B cell (primary cell): Measurements from ENCODE around the gene PIP4K2A. TPM values are rescaled to one million over a fixed set of nuclear protein-coding genes. Genes with fewer than 3 reads are reported as not detected.

Experiments used
- ATAC-seq: fragments of 200-7000 bp; cut with Tn5 transposase; one replicate; pipeline ENCODE4 v1.10.0; 2021; ENCODE audit warnings: low read depth, mild to moderate bottlenecking, moderate number of reproducible peaks, moderate library complexity
- CTCF ChIA-PET: fragments of 350-600 bp; sonication (Branson Sonifier 250); formaldehyde crosslinking; loops from one replicate; lab custom pipeline; 2021; ENCODE audit warnings: antibody characterized with exemption, inconsistent platforms; lab: Charles Lee
- POLR2A ChIA-PET: fragments of 350-600 bp; sonication (Branson Sonifier 250); formaldehyde crosslinking; loops from one replicate; lab custom pipeline; 2021; ENCODE audit warnings: antibody characterized with exemption; lab: Charles Lee
- DNase-seq: peaks from one replicate; pipeline ENCODE4 v3.0.0; 2013
- H2AFZ ChIP-seq: 2 replicates; pipeline ENCODE4 v1.6.1; 2012; ENCODE audit warnings: mild to moderate bottlenecking, low read depth, low read length; ENCODE audit not compliant: insufficient read depth, poor library complexity, severe bottlenecking
- H3K27ac ChIP-seq, 2 donors: 1 replicate in 1 of 2; 2 replicates in 1 of 2; pipeline ENCODE4 v1.5.1; 2012 to 2013; ENCODE audit warnings: low read length in 2 of 2, mild to moderate bottlenecking in 2 of 2, moderate library complexity in 1 of 2
- H3K27me3 ChIP-seq, 4 experiments: fragments of 200-600 bp in 1 of 4; sonication (generic) in 1 of 4; replicated peaks in 1 of 4; 1 replicate in 2 of 4; 2 replicates in 2 of 4; pipeline versions ENCODE4 v1.6.1 to v1.7.0; 2013 to 2016; ENCODE audit warnings: low read length in 3 of 4, mild to moderate bottlenecking in 2 of 4, mixed read lengths in 1 of 4, moderate library complexity in 1 of 4; ENCODE audit not compliant: insufficient read depth in 4 of 4, control insufficient read depth in 3 of 4; ENCODE audit errors: control extremely low read depth in 1 of 4
- H3K36me3 ChIP-seq, 2 experiments: replicated peaks in 1 of 2; 1 replicate in 1 of 2; 2 replicates in 1 of 2; pipeline versions ENCODE4 v1.6.1 to v1.7.1; 2013; ENCODE audit warnings: low read length in 1 of 2; ENCODE audit not compliant: insufficient read depth in 2 of 2, control insufficient read depth in 1 of 2; ENCODE audit errors: control extremely low read depth in 1 of 2, extremely low read depth in 1 of 2
- H3K4me1 ChIP-seq, 2 donors: fragments of 200-600 bp in 1 of 2; sonication (generic) in 1 of 2; 1 replicate in 1 of 2; 2 replicates in 1 of 2; pipeline versions ENCODE4 v1.5.1 to v1.6.1; 2013 to 2017; ENCODE audit warnings: low read length in 2 of 2; ENCODE audit not compliant: control insufficient read depth in 2 of 2, insufficient read depth in 2 of 2
- H3K4me2 ChIP-seq: replicated peaks from 2 replicates; pipeline ENCODE3; 2012; ENCODE audit warnings: mild to moderate bottlenecking, low read depth, low read length; ENCODE audit not compliant: poor library complexity, severe bottlenecking
- H3K4me3 ChIP-seq, 5 experiments: fragments of 200-600 bp in 1 of 5; sonication (generic) in 1 of 5; 1 replicate in 3 of 5; 2 replicates in 2 of 5; pipeline versions ENCODE4 v1.5.1 to v1.7.0; 2011 to 2016; ENCODE audit warnings: low read length in 4 of 5, mild to moderate bottlenecking in 4 of 5, low read depth in 2 of 5, control low read depth in 1 of 5, moderate library complexity in 1 of 5; ENCODE audit not compliant: insufficient read depth in 1 of 5; ENCODE audit errors: control extremely low read depth in 1 of 5, extremely low read depth in 1 of 5
- H3K79me2 ChIP-seq: fragments of 200-600 bp; sonication (generic); one replicate; pipeline ENCODE4 v1.6.0; 2016; ENCODE audit warnings: low read length; ENCODE audit not compliant: control insufficient read depth, insufficient read depth
- H3K9ac ChIP-seq: fragments of 200-600 bp; sonication (generic); 2 replicates; pipeline ENCODE4 v1.6.1; 2017; ENCODE audit warnings: mild to moderate bottlenecking, low read length, moderate library complexity
- H3K9me3 ChIP-seq, 3 donors: one replicate each; pipeline versions ENCODE4 v1.6.1 to v1.7.1; 2013; ENCODE audit warnings: low read length in 2 of 3; ENCODE audit not compliant: control insufficient read depth in 2 of 3, insufficient read depth in 1 of 3; ENCODE audit errors: control extremely low read depth in 1 of 3
- H4K20me1 ChIP-seq: 2 replicates; pipeline ENCODE4 v1.6.0; 2012; ENCODE audit warnings: mild to moderate bottlenecking, low read length; ENCODE audit not compliant: insufficient read depth, control insufficient read depth, poor library complexity, severe bottlenecking
- H3K27ac Mint-ChIP-seq: one replicate; pipeline ENCODE4 v1.8.0; 2021; ENCODE audit warnings: mixed read lengths
- H3K27me3 Mint-ChIP-seq: one replicate; pipeline ENCODE4 v1.8.0; 2021; ENCODE audit warnings: mixed read lengths
- H3K4me1 Mint-ChIP-seq: one replicate; pipeline ENCODE4 v1.8.0; 2021; ENCODE audit warnings: mixed read lengths
- H3K4me3 Mint-ChIP-seq: one replicate; pipeline ENCODE4 v1.8.0; 2021; ENCODE audit warnings: mixed read lengths
- H3K9me3 Mint-ChIP-seq: one replicate; pipeline ENCODE4 v1.8.0; 2022; ENCODE audit warnings: mixed read lengths; ENCODE audit not compliant: insufficient read depth
- CTCF ChIP-seq: fragments of 200-600 bp; IDR thresholded peaks from one replicate; pipeline ENCODE4 v1.8.0; 2022; ENCODE audit warnings: antibody characterized with exemption, mild to moderate bottlenecking
- EZH2 ChIP-seq: IDR thresholded peaks from 2 replicates; pipeline ENCODE4 v1.6.1; 2012; ENCODE audit warnings: borderline replicate concordance, low read depth, mild to moderate bottlenecking, moderate library complexity, low read length; ENCODE audit not compliant: insufficient read depth, poor library complexity, severe bottlenecking
- WGBS: methylation state at CpG from one replicate; pipeline ENCODE4 v1.1.5; 2013; ENCODE audit warnings: missing lambda C conversion rate; ENCODE audit not compliant: insufficient coverage; 5-methylcytosine and 5-hydroxymethylcytosine counted together
- intact Hi-C: fragments of 100-400 bp; cut with micrococcal nuclease; formaldehyde crosslinking; loops from one replicate; pipeline ENCODE4 v1.10.0; 2022
- polyA plus RNA-seq: library from polyadenylated mRNA; depleted of rRNA; stranded (reverse); fragments of >200 nt; gene quantifications from 2 replicates; pipeline ENCODE4 v1.2.3, GENCODE V29; 2012
- total RNA-seq, 2 donors: library from RNA; stranded (reverse); fragments of 120-200 nt in 1 of 2; gene quantifications; 1 replicate in 1 of 2; 2 replicates in 1 of 2; pipeline versions ENCODE4 v1.2.3 to v1.2.4, GENCODE V29; 2013 to 2022

Gene PIP4K2A
- total and polyA plus RNA-seq, 2 donors (not counting 1 experiment from before 2014, with no cell fraction given): 21.8 to 103 TPM

- intact Hi-C loops: loop anchor here (1.0 kb wide), 1 partner anchor 8 kb away; no protein-coding TSS in a partner anchor
- Mint-ChIP-seq H3K27me3 (no peaks in the 10 kb centered on the region), H3K9me3 (no peaks in the 10 kb centered on the region), H3K4me1 (peaks cover 89% of the 10 kb centered on the region), H3K4me3 (no peak overlapping the region), H3K27ac (peak overlapping the region; percentile 64)
- ChIA-PET CTCF (interaction anchor here (0.8 to 1.3 kb wide), 2 partner anchors 19 to 81 kb away, joined by 3 to 5 read pairs; no protein-coding TSS in a partner anchor), POLR2A (interaction anchor here (1.0 kb wide), 1 partner anchor 89 kb away, joined by 3 read pairs; no protein-coding TSS in a partner anchor)
- no peak overlapping the region for H2AFZ ChIP-seq
- DNase-seq: no peak
- peaks cover 51% of the 10 kb centered on the region in 2 donors for H3K4me1 ChIP-seq
- no peak overlapping the region for H3K4me3 ChIP-seq
- no peak overlapping the region for H3K9ac ChIP-seq
- H3K4me2 ChIP-seq: no peak overlapping the region
- WGBS: 60% methylated on average over 1 of the region's 4 CpGs
- peaks cover 0 to 3% of the 10 kb centered on the region in 2 experiments for H3K36me3 ChIP-seq
- no peak for TF ChIP-seq EZH2
- TF ChIP-seq CTCF: no peak
- H3K79me2 ChIP-seq: peaks cover 99% of the 10 kb centered on the region
- H3K9me3 ChIP-seq: no peaks in the 10 kb centered on the region
- H3K27me3 ChIP-seq: no peaks in the 10 kb centered on the region
- ATAC-seq: no peak
- peak overlapping the region in 1 of 2 donors; percentile 12 for H3K27ac ChIP-seq
- no peaks in the 10 kb centered on the region for H4K20me1 ChIP-seq
Measured at GRCh38 chr10:22623633-22624253, 90.6 kb downstream of the PIP4K2A start.

DNA sequence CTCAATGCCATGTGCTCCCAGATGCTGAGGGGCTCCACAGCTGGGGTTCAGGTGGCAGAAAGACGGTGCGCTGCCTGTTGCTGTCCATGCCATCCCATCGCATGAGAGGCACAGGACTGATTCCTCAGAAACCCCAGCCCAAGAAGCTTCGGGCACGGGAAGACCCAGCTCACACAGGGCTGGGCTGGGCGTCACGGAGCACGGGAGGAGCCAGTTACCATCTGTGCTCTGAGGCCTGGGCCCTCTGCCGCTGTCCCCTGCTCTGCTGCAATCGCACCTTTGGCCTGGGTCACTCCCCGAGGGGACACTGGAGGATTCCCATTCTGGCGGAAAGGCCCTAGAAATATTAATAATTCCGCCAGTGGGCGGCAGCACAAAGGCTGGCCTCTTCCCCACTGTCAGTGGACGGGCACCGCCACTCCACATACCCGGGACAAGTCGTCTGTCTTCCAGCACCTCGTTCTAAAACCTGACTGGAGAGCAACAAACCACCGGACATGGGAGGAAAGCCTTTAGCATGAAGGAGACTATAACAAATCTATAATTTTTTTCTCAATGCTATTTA, 92.1 kb downstream of the PIP4K2A start:
- H3K4me2 ChIP-seq: no peak overlapping the region
- Mint-ChIP-seq H3K4me1 (peaks cover 89% of the 10 kb centered on the region), H3K4me3 (no peak overlapping the region), H3K27ac (no peak overlapping the region), H3K27me3 (no peaks in the 10 kb centered on the region), H3K9me3 (no peaks in the 10 kb centered on the region)
- no peak for TF ChIP-seq CTCF
- peaks cover 99% of the 10 kb centered on the region for H3K79me2 ChIP-seq
- H2AFZ ChIP-seq: no peak overlapping the region
- no peak overlapping the region for H3K4me3 ChIP-seq
- H3K9ac ChIP-seq: no peak overlapping the region
- H3K27ac ChIP-seq: no peak overlapping the region
- ChIA-PET CTCF (interaction anchor here (1.3 to 2.4 kb wide), 2 partner anchors 11 to 368 kb away, joined by 3 to 8 read pairs; no protein-coding TSS in a partner anchor), POLR2A (no interaction called here)
- intact Hi-C loops: no loop called here
- DNase-seq (no peak), ATAC-seq (no peak)
- 94% methylated on average over 15 of the region's 20 CpGs for WGBS
- no peaks in the 10 kb centered on the region for H3K9me3 ChIP-seq
- peaks cover 0 to 3% of the 10 kb centered on the region in 2 experiments for H3K36me3 ChIP-seq
- no peaks in the 10 kb centered on the region for H3K27me3 ChIP-seq
- H3K4me1 ChIP-seq: peaks cover 52 to 55% of the 10 kb centered on the region in 2 donors
- no peaks in the 10 kb centered on the region for H4K20me1 ChIP-seq
